HCT116 (cell line): ENCODE data around the gene MGAT4A. TPM values are rescaled to one million over a fixed set of nuclear protein-coding genes. Genes with fewer than 3 reads are reported as not detected.

ENCODE experiments used
- ATAC-seq: fragments of 200-7000 bp; cut with Tn5 transposase; 2 replicates; pipeline ENCODE4 v1.9.1; 2020; ENCODE audit warnings: mild to moderate bottlenecking, moderate library complexity
- BruUV-seq: library from RNA; stranded (reverse); fragments of 400-500 nt; replicated peaks from 2 replicates; lab custom pipeline; 2021; lab: Mats Ljungman, UMichigan
- CTCF ChIA-PET: fragments of 300-600 bp; sonication (Branson Sonifier 250); formaldehyde crosslinking; loops from one replicate; lab custom pipeline; 2021; ENCODE audit warnings: antibody characterized with exemption; lab: Charles Lee
- POLR2A ChIA-PET: fragments of 300-600, 350-600 bp; sonication (Branson Sonifier 250); formaldehyde crosslinking; loops from one replicate; lab custom pipeline; 2021; ENCODE audit warnings: antibody characterized with exemption; lab: Charles Lee
- RAD21 ChIA-PET, 2 experiments: fragments of 300-600 bp; sonication (Branson Sonifier 250); formaldehyde crosslinking; loops; one replicate each; lab custom pipeline; 2023; ENCODE audit warnings: low total read pairs in 2 of 2; ENCODE audit not compliant: uncharacterized antibody in 2 of 2, unreplicated experiment in 2 of 2, low non-redundant PET in 1 of 2; lab: Charles Lee
- DNase-seq: peaks from one replicate; pipeline ENCODE4 v3.0.0-alpha.2; 2010; ENCODE audit warnings: low read depth, low spot score
- H2AFZ ChIP-seq: fragments of 200-600 bp; shearing (Covaris generic), sonication (generic); 2 replicates; pipeline ENCODE4 v1.6.1; 2017; ENCODE audit warnings: low read depth, mixed run types, mixed read lengths, antibody characterized with exemption, low read length; ENCODE audit not compliant: poor library complexity, severe bottlenecking
- H3K27ac ChIP-seq: 2 replicates; pipeline ENCODE4 v1.5.1; 2012; ENCODE audit warnings: low read depth, low read length
- H3K27me3 ChIP-seq: fragments of 200-600 bp; sonication (generic); 2 replicates; pipeline ENCODE4 v1.6.1; 2016; ENCODE audit warnings: mixed run types, low read length, mixed read lengths; ENCODE audit not compliant: insufficient read depth
- H3K36me3 ChIP-seq, 2 experiments: fragments of 200-500 bp in 1 of 2; fragments of 200-600 bp in 1 of 2; sonication (Bioruptor generic) in 1 of 2; sonication (generic) in 1 of 2; 2 replicates each; pipeline versions ENCODE4 v1.5.1 to v1.6.1; 2014 to 2016; ENCODE audit warnings: low read length in 2 of 2, inconsistent platforms in 1 of 2, mixed read lengths in 1 of 2, mixed run types in 1 of 2; ENCODE audit not compliant: insufficient read depth in 2 of 2, control insufficient read depth in 1 of 2
- H3K4me1 ChIP-seq, 2 experiments: fragments of 200-600 bp in 1 of 2; sonication (generic) in 1 of 2; 2 replicates each; pipeline versions ENCODE4 v1.5.1 to v1.6.1; 2012 to 2017; ENCODE audit warnings: low read length in 2 of 2, inconsistent platforms in 1 of 2, mild to moderate bottlenecking in 1 of 2, mixed read lengths in 1 of 2, mixed run types in 1 of 2, moderate library complexity in 1 of 2; ENCODE audit not compliant: insufficient read depth in 2 of 2, control insufficient read depth in 1 of 2
- H3K4me2 ChIP-seq: fragments of 200-600 bp; sonication (generic); 2 replicates; pipeline ENCODE4 v1.6.1; 2017; ENCODE audit warnings: mixed run types, low read length, mixed read lengths
- H3K4me3 ChIP-seq, 2 experiments: fragments of 200-600 bp in 1 of 2; sonication (generic) in 1 of 2; replicated peaks in 1 of 2; 2 replicates each; pipeline ENCODE4 v1.5.1; 2011 to 2016; ENCODE audit warnings: low read length in 2 of 2, control low read depth in 1 of 2, low read depth in 1 of 2, mild to moderate bottlenecking in 1 of 2, mixed read lengths in 1 of 2, mixed run types in 1 of 2
- H3K79me2 ChIP-seq: fragments of 200-600 bp; sonication (generic); 2 replicates; pipeline ENCODE4 v1.6.1; 2017; ENCODE audit warnings: mild to moderate bottlenecking, mixed run types, low read length, moderate library complexity, mixed read lengths; ENCODE audit not compliant: insufficient read depth
- H3K9ac ChIP-seq: fragments of 200-600 bp; sonication (generic); 2 replicates; pipeline ENCODE4 v1.6.1; 2016; ENCODE audit warnings: low read length, mixed read lengths
- H3K9me2 ChIP-seq: fragments of 200-600 bp; sonication (generic), shearing (Covaris generic); 2 replicates; pipeline ENCODE4 v1.6.1; 2017; ENCODE audit warnings: mixed run types, mild to moderate bottlenecking, moderate library complexity; ENCODE audit not compliant: insufficient read depth
- H3K9me3 ChIP-seq, 2 experiments: fragments of 200-500 bp in 1 of 2; fragments of 200-600 bp in 1 of 2; sonication (Bioruptor generic) in 1 of 2; sonication (generic) in 1 of 2; 2 replicates each; pipeline ENCODE4 v1.6.1; 2014 to 2017; ENCODE audit warnings: low read length in 2 of 2, mixed read lengths in 2 of 2, inconsistent platforms in 1 of 2, low read depth in 1 of 2, mild to moderate bottlenecking in 1 of 2, mixed run types in 1 of 2, moderate library complexity in 1 of 2; ENCODE audit not compliant: control insufficient read depth in 1 of 2, insufficient read depth in 1 of 2
- H4K20me1 ChIP-seq: fragments of 200-600 bp; sonication (generic), shearing (Covaris generic); 2 replicates; pipeline ENCODE4 v1.6.1; 2017; ENCODE audit warnings: mixed run types, mild to moderate bottlenecking, moderate library complexity; ENCODE audit not compliant: insufficient read depth
- CBX3 ChIP-seq: IDR thresholded peaks from 2 replicates; pipeline ENCODE4 v1.6.1; 2012; ENCODE audit warnings: low read depth
- CTCF ChIP-seq, 3 experiments: fragments of 200-600 bp in 1 of 3; sonication (generic) in 1 of 3; IDR thresholded peaks in 2 of 3; conservative IDR thresholded peaks in 1 of 3; 2 replicates each; pipeline ENCODE4 v1.5.1; 2012 to 2017; ENCODE audit warnings: low read depth in 2 of 3, low read length in 2 of 3, antibody characterized with exemption in 1 of 3, borderline replicate concordance in 1 of 3, control low read depth in 1 of 3, mild to moderate bottlenecking in 1 of 3, mixed read lengths in 1 of 3, mixed run types in 1 of 3, moderate library complexity in 1 of 3; ENCODE audit not compliant: insufficient read depth in 1 of 3
- EGR1 ChIP-seq: IDR thresholded peaks from 2 replicates; pipeline ENCODE4 v1.6.1; 2012; ENCODE audit warnings: low read depth
- ELF1 ChIP-seq: IDR thresholded peaks from 2 replicates; pipeline ENCODE4 v1.6.1; 2012; ENCODE audit warnings: low read depth, borderline replicate concordance
- FOSL1 ChIP-seq: IDR thresholded peaks from 2 replicates; pipeline ENCODE4 v1.6.1; 2012; ENCODE audit warnings: low read depth
- JUND ChIP-seq: IDR thresholded peaks from 2 replicates; pipeline ENCODE4 v1.6.1; 2012
- POLR2A ChIP-seq: IDR thresholded peaks from 2 replicates; pipeline ENCODE4 v1.7.0; 2011; ENCODE audit warnings: borderline replicate concordance; ENCODE audit not compliant: insufficient read depth, insufficient read length; ENCODE audit errors: extremely low read depth
- RAD21 ChIP-seq: IDR thresholded peaks from 2 replicates; pipeline ENCODE4 v1.6.1; 2012; ENCODE audit warnings: low read depth, mild to moderate bottlenecking
- SIN3A ChIP-seq: IDR thresholded peaks from 2 replicates; pipeline ENCODE4 v1.6.1; 2012; ENCODE audit warnings: low read depth
- TCF7L2 ChIP-seq: IDR thresholded peaks from 2 replicates; pipeline ENCODE4 v1.7.0; 2011; ENCODE audit warnings: borderline replicate concordance, inconsistent platforms; ENCODE audit not compliant: insufficient read depth, insufficient read length; ENCODE audit errors: extremely low read depth
- ZFX ChIP-seq: fragments of 450-650 bp; IDR thresholded peaks from 2 replicates; pipeline ENCODE4 v1.6.1; 2017
- intact Hi-C: fragments of 100-400 bp; cut with micrococcal nuclease; formaldehyde crosslinking; loops from 2 replicates; pipeline ENCODE4 v1.10.0; 2022
- total RNA-seq: library from RNA; stranded (reverse); gene quantifications from one replicate; pipeline ENCODE4 v1.2.1, GENCODE V29; 2021; ENCODE audit not compliant: unreplicated experiment
- TF ChIP-seq, protein P1 (sequence below): IDR thresholded peaks from 2 replicates; pipeline ENCODE4 v1.6.1; 2012
- TF ChIP-seq, protein P2 (sequence below): IDR thresholded peaks from 2 replicates; pipeline ENCODE4 v1.6.1; 2011; ENCODE audit warnings: mild to moderate bottlenecking, low read length, moderate library complexity; ENCODE audit not compliant: insufficient replicate concordance; ENCODE audit errors: extremely low read depth

Gene MGAT4A
- total RNA-seq, 1 experiment from 2014 or later: 10.2 TPM

DNA sequence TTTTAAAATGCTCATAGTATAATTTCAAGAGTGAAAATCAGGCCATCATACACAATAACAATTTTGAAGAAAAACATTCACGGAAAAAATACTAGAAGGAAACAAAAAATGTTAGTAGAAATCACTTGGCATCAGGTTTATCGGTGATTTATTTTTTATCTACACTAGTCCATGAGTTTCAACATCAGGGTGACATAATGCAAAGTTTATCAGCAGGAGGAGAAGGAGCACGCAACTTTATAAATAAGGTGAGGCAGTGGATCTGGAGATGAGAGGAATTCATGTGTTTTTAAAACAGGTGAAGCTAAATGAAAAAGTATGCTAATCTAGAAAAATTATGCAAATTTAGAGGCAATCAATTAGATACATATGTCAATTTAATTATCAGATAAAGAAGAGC lies 54.2 kb downstream of the MGAT4A start:
- BruUV-seq: no TSS peak
- Histone ChIP-seq H3K4me2 (no peak overlapping the region), H3K4me3 (no peak overlapping the region), H3K36me3 (no peaks in the 10 kb centered on the region), H3K4me1 (no peaks in the 10 kb centered on the region), H3K79me2 (no peaks in the 10 kb centered on the region), H4K20me1 (no peaks in the 10 kb centered on the region), H3K9me3 (no peaks in the 10 kb centered on the region), H3K9me2 (no peaks in the 10 kb centered on the region), H3K27ac (no peak overlapping the region), H2AFZ (no peak overlapping the region), H3K27me3 (no peaks in the 10 kb centered on the region), H3K9ac (no peak overlapping the region)
- intact Hi-C loops: no loop called here
- ATAC-seq: no peak
- ChIA-PET RAD21 (no interaction called here), CTCF (interaction anchor here (1.3 kb wide), 1 partner anchor 15 kb away, joined by 3 read pairs; no protein-coding TSS in a partner anchor), POLR2A (no interaction called here)
- DNase-seq: no peak
- TF ChIP-seq JUND: no peak
- no peak for TF ChIP-seq FOSL1
- no peak for TF ChIP-seq POLR2A

GRCh38 chr2:98674233-98674964 lies 56.5 kb downstream of the MGAT4A start:
- Histone ChIP-seq H2AFZ (no peak overlapping the region), H3K36me3 (no peaks in the 10 kb centered on the region), H3K4me2 (no peak overlapping the region), H3K27ac (no peak overlapping the region), H3K4me3 (no peak overlapping the region), H3K9me2 (peaks cover 7% of the 10 kb centered on the region; the same call in 1 of the 2 replicates), H4K20me1 (no peaks in the 10 kb centered on the region), H3K9me3 (no peaks in the 10 kb centered on the region), H3K4me1 (no peaks in the 10 kb centered on the region), H3K79me2 (no peaks in the 10 kb centered on the region), H3K9ac (no peak overlapping the region), H3K27me3 (no peaks in the 10 kb centered on the region)
- BruUV-seq: no TSS peak
- ChIA-PET CTCF (interaction anchor here (1.0 kb wide), 1 partner anchor 25 kb away, joined by 3 read pairs; no protein-coding TSS in a partner anchor), RAD21 (no interaction called here), POLR2A (no interaction called here)
- TF ChIP-seq CBX3: no peak
- TF ChIP-seq ELF1: no peak
- TF ChIP-seq SIN3A: no peak
- TF ChIP-seq JUND: no peak
- no peak for TF ChIP-seq RAD21
- TF ChIP-seq, protein P1, sequence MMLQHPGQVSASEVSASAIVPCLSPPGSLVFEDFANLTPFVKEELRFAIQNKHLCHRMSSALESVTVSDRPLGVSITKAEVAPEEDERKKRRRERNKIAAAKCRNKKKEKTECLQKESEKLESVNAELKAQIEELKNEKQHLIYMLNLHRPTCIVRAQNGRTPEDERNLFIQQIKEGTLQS: no peak
- TF ChIP-seq, protein P2, sequence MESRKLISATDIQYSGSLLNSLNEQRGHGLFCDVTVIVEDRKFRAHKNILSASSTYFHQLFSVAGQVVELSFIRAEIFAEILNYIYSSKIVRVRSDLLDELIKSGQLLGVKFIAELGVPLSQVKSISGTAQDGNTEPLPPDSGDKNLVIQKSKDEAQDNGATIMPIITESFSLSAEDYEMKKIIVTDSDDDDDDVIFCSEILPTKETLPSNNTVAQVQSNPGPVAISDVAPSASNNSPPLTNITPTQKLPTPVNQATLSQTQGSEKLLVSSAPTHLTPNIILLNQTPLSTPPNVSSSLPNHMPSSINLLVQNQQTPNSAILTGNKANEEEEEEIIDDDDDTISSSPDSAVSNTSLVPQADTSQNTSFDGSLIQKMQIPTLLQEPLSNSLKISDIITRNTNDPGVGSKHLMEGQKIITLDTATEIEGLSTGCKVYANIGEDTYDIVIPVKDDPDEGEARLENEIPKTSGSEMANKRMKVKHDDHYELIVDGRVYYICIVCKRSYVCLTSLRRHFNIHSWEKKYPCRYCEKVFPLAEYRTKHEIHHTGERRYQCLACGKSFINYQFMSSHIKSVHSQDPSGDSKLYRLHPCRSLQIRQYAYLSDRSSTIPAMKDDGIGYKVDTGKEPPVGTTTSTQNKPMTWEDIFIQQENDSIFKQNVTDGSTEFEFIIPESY: no peak
- no peak for TF ChIP-seq POLR2A
- TF ChIP-seq ZFX: no peak
- no peak for TF ChIP-seq TCF7L2
- TF ChIP-seq CTCF (IDR thresholded peaks at IDR 0.05 in 2 of 3, conservative IDR thresholded peaks at IDR 0.05 in 1 of 3; ENCODE audit: borderline replicate concordance in 1 of 3, insufficient read depth in 1 of 3, low read depth in 2 of 3, low read length in 2 of 3): no peak
- no peak for TF ChIP-seq EGR1
- DNase-seq: no peak
- no peak for ATAC-seq
- intact Hi-C loops: no loop called here
